AG10803 (cell line): Measurements from ENCODE around the gene CSNK2B.
A peak's percentile ranks its signal among the peaks of the same experiment; 100 is the strongest.

Source experiments
- DNase-seq: peaks from one replicate; pipeline ENCODE4 v3.0.0; 2010; ENCODE audit warnings: low read depth
- H3K4me3 ChIP-seq: 2 replicates; pipeline ENCODE4 v1.5.1; 2011; ENCODE audit warnings: mild to moderate bottlenecking, low read length, control low read depth
- TF ChIP-seq, protein P1 (sequence below): conservative IDR thresholded peaks from 2 replicates; pipeline ENCODE4 v1.5.1; 2011; ENCODE audit warnings: mild to moderate bottlenecking, low read length, control low read depth, inconsistent platforms

The CSNK2B gene

DNA sequence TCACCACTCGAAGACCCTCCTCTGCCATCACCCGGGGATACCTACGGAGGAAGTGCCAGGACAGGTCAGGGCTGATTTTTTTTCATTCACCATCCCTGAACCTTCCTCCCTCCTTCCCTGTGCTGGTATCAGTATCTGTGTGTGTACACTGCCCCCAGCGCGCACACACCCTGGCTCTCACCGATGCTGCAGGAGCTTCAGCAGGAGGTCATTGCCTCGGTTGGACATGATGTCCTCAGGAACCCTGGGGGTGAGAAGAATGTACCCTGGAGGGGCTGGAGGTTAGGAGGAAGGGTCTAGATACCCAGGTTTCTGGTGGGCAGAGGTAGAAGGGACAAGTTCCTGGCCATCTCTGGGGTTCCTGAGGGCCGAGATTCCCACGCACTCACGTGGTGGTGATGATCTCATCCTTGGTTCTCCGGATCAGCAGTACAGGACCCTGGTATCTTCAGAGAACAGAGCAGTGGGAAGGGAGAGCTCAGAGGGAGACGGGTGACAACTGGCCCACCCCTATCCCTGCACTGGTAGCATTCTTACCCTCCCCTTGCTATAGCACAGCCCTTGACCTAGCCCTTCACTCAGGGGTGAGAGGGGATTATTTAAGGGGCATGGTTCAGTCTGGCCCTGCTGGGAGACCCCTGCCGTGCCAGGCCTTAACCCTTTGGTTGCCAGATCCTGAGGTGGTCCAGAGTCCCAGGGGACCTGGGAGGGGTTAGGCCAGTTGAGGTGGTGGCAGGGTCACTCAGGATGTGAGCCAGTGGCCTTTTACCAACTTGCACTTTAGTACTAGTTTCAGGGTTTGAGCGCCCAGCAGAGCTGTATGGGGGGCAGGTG, 22.2 kb downstream of the CSNK2B start:
- H3K4me3 ChIP-seq, result no peak overlapping the region
- no peak for DNase-seq
- TF ChIP-seq, protein P1, sequence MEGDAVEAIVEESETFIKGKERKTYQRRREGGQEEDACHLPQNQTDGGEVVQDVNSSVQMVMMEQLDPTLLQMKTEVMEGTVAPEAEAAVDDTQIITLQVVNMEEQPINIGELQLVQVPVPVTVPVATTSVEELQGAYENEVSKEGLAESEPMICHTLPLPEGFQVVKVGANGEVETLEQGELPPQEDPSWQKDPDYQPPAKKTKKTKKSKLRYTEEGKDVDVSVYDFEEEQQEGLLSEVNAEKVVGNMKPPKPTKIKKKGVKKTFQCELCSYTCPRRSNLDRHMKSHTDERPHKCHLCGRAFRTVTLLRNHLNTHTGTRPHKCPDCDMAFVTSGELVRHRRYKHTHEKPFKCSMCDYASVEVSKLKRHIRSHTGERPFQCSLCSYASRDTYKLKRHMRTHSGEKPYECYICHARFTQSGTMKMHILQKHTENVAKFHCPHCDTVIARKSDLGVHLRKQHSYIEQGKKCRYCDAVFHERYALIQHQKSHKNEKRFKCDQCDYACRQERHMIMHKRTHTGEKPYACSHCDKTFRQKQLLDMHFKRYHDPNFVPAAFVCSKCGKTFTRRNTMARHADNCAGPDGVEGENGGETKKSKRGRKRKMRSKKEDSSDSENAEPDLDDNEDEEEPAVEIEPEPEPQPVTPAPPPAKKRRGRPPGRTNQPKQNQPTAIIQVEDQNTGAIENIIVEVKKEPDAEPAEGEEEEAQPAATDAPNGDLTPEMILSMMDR, result no peak

DNA sequence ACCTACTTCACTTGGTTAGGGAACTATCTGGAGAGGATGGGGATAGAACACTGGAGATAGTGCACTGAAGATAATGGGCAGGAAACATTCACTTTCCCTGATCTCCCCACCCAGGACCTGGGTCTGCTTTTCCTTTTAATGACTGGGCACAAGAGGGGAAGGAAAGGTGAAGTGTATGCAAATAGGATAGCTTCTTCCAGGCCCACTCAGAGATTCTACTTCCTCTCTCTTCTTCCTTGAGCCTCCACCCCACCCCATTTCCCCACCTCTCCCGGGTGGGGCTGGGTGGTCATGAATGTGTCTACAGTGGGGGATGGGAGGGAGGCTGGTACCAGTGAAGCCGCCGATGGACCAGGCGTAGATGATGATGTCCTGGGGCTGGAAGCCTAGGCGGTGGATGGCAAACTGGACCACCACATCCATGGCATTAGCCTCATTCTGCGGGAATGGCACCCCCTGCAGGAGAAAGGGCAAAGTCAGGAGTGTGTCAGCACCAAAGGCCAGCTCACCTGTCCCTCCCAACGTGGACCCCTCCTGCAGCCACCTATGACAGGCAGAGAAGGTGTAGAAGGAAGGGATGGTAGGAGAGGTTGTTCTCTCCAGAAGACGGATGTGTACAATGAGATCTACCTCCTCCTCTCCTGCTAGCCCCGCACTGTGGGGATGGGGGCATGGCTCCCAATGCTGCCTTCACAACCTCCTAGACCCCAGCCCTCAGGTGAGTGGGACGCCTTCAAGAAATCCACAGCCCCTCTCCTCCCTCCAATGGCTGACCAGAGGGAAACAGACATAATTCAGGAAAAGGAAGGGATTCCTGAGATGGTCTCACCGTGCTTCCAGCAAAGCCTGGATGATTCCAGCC, 23.6 kb downstream of the CSNK2B start:
- TF ChIP-seq, protein P1, result peak; percentile 47
- no peak for DNase-seq
- H3K4me3 ChIP-seq, result no peak overlapping the region

DNA sequence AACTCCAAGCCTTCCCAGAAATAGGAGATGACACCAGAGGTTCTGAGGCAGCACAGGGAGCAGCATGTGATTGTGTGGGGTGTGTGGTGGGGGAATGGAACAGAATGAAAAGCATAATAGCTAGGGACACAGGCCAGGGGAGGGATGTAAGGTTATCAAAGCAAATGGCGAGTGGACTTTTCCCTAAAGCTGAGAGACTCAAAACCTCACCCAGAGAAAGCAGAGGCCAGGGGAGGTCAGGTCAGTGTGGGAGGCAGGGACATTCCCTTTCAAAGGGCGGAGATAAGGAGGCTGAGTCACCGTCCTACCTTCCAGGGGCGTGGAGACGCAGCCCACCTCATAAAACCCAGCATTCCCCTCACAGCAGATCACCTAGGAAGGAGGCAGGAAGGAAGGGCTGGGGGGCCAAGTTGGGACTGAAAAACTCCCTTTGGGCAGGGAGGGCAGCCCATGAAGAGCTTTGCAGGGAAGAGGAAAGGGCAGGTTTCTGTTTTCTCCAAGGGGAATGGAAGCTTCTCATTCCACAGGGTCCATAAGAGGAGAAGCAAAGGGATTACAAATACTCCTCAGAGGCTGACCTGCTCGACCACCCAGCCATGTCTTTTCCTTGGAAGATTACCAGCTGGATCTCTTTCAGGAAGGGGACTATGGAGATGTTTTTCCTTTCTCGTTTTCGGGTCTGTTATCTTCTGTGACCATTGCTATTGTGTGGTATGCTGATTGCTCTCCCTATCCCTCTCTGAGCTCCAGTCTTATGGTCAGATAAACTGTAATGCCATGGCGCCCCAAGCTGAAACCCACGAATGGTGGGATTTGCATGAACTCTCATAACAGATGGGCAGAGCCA, 24.6 kb downstream of the CSNK2B start:
- no peak overlapping the region for H3K4me3 ChIP-seq
- TF ChIP-seq, protein P1, result no peak
- no peak for DNase-seq

DNA sequence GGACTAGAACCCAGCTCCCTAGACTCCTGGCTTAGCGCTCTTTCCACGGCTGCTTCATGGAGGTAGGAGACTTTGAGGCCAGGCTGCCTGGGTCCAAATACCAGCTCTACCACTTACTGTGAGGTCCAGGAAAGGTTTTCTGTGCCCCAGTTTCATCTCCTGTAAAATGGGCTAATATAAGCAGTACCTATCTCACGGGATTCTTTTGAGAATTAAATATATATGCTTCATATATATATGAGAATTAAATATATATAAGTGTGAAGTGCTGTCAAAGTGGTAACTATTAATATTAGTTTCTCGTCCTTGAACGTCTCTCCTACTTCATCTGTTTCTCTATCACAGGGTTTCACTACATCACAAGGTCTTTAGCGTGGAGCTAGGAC, 25.2 kb downstream of the CSNK2B start:
- no peak overlapping the region for H3K4me3 ChIP-seq
- DNase-seq, result no peak
- TF ChIP-seq, protein P1, result no peak

DNA sequence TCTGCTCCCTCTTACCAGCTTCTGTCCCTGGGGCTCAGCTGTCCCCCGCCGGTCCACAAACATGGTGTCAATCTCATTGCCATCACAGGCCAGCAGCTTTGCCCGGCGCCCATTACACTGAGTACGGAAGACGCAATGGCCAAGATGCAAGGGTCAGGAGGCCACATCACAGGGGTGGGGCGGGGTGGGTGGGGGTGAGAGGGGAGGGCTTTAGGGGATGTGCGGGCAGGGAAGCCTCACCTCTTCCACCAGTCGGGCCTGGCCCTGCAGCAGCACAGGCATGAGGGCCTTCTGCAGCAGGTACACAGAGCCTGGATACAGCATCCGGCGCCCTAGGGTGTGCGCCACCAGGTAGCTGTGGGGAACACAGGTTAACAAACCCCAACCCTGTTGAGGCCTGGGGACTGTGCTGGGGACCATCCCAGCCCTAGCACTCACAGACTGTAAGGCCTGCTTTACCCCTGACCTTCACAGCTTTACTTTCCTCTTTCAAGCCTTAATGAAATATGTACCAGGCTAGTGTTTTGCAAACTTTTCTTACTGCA, 25.8 kb downstream of the CSNK2B start:
- DNase-seq, result no peak
- no peak overlapping the region for H3K4me3 ChIP-seq
- TF ChIP-seq, protein P1, result no peak

DNA sequence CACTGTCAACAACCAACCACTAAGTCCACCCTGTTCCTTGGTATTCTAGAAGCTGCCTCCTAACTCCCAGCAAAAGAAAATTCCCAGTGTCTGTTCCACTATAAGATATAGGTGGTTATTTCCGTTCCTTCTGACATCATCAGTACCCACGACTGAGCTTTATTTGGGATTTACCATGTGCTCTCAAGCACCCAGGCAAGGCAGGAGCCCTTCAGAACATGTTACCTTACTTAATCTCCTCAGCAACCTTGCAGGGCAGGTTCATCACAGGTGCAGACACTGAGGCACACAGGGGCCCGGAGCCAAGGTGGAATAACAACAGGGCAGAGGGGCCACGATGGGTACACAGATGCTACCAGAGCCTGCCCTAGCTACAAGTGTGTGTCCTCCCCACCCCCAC, 26.5 kb downstream of the CSNK2B start:
- DNase-seq, result no peak
- no peak overlapping the region for H3K4me3 ChIP-seq
- TF ChIP-seq, protein P1, result no peak
